ENCODE measurements around the gene GPRC5A.

DNA sequence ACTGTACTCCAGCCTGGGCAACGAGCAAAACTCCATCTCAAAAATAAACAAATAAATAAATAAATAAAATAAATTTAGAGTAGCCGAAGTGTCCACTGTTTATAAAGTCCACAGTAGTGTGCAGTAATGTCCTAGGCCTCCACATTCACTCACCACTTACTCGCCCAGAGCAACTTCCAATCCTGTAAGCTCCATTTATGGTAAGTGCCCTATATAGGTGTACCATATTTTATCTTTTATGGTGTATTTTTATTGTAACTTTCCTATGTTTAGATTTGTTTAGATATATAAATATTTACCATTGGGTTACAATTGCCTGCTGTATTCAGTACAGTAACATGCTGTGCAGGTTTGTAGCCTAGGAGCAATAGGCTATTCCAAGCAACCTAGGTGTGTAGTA is 37.9 kb upstream of the GPRC5A start:
- TF ChIP-seq POLR2A (IDR thresholded peaks at IDR 0.05; ENCODE audit: low read depth, low read length): no peak
- no peak for TF ChIP-seq EZH2 (IDR thresholded peaks at IDR 0.05; ENCODE audit: borderline replicate concordance, control insufficient read depth, low read depth, low read length)
- TF ChIP-seq, protein P1, sequence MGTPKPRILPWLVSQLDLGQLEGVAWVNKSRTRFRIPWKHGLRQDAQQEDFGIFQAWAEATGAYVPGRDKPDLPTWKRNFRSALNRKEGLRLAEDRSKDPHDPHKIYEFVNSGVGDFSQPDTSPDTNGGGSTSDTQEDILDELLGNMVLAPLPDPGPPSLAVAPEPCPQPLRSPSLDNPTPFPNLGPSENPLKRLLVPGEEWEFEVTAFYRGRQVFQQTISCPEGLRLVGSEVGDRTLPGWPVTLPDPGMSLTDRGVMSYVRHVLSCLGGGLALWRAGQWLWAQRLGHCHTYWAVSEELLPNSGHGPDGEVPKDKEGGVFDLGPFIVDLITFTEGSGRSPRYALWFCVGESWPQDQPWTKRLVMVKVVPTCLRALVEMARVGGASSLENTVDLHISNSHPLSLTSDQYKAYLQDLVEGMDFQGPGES (IDR thresholded peaks at IDR 0.05): no peak
- no peak for TF ChIP-seq EGR1 (IDR thresholded peaks at IDR 0.05; ENCODE audit: borderline replicate concordance in 1 of 2, low read depth in 2 of 2, low read length in 2 of 2)
- no peak for TF ChIP-seq ATF7 (IDR thresholded peaks at IDR 0.05; ENCODE audit: low read depth)
- TF ChIP-seq NRF1 (conservative IDR thresholded peaks at IDR 0.05; ENCODE audit: low read depth, low read length): no peak
- TF ChIP-seq, protein P2, sequence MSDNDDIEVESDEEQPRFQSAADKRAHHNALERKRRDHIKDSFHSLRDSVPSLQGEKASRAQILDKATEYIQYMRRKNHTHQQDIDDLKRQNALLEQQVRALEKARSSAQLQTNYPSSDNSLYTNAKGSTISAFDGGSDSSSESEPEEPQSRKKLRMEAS (IDR thresholded peaks at IDR 0.05; ENCODE audit: low read depth, low read length): no peak
- TF ChIP-seq, protein P3, sequence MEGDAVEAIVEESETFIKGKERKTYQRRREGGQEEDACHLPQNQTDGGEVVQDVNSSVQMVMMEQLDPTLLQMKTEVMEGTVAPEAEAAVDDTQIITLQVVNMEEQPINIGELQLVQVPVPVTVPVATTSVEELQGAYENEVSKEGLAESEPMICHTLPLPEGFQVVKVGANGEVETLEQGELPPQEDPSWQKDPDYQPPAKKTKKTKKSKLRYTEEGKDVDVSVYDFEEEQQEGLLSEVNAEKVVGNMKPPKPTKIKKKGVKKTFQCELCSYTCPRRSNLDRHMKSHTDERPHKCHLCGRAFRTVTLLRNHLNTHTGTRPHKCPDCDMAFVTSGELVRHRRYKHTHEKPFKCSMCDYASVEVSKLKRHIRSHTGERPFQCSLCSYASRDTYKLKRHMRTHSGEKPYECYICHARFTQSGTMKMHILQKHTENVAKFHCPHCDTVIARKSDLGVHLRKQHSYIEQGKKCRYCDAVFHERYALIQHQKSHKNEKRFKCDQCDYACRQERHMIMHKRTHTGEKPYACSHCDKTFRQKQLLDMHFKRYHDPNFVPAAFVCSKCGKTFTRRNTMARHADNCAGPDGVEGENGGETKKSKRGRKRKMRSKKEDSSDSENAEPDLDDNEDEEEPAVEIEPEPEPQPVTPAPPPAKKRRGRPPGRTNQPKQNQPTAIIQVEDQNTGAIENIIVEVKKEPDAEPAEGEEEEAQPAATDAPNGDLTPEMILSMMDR (IDR thresholded peaks at IDR 0.05 in 2 of 3, conservative IDR thresholded peaks at IDR 0.05 in 1 of 3; ENCODE audit: control insufficient read depth in 2 of 3, extremely low read depth in 1 of 3, insufficient read depth in 1 of 3, low read depth in 3 of 3, low read length in 3 of 3): no peak
- TF ChIP-seq, protein P4, sequence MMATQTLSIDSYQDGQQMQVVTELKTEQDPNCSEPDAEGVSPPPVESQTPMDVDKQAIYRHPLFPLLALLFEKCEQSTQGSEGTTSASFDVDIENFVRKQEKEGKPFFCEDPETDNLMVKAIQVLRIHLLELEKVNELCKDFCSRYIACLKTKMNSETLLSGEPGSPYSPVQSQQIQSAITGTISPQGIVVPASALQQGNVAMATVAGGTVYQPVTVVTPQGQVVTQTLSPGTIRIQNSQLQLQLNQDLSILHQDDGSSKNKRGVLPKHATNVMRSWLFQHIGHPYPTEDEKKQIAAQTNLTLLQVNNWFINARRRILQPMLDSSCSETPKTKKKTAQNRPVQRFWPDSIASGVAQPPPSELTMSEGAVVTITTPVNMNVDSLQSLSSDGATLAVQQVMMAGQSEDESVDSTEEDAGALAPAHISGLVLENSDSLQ (IDR thresholded peaks at IDR 0.05): no peak

Data from GM12878 (cell line).